ENCODE results near the gene OR12D1. TPM values are rescaled to one million over a fixed set of nuclear protein-coding genes. Genes with fewer than 3 reads are reported as not detected.
"Not testable (repeated sequence)": the region's sequence is repeated elsewhere in the genome, so short reads cannot be mapped to it uniquely, and the experiment has no call there.

OR12D1 gene
- not detected in 2 replicates for total RNA-seq

DNA sequence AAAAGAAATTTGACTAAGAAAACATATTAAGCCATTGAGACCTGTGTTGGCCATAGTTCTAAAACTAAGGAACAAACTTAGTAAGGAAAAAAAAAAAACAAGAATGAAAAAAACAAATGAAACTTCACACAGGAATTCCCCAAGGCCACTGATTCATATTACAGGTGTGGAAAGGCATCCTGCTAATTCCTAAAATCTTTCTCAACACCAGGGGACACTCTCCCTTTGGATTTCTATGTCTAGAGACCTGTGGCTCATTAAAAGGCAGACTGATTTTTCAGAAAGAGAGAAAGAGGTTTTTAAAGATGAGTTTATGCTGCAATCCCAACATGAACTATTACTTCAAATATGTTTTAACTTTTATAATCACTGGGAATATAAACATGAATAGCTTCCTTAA, at the start of gene OR12D1:
TSS of gene OR12D1 (plus strand) at position 341 of the 400 bp plus-strand sequence.
- intact Hi-C loops (cut with micrococcal nuclease) = no loop called here

DNA sequence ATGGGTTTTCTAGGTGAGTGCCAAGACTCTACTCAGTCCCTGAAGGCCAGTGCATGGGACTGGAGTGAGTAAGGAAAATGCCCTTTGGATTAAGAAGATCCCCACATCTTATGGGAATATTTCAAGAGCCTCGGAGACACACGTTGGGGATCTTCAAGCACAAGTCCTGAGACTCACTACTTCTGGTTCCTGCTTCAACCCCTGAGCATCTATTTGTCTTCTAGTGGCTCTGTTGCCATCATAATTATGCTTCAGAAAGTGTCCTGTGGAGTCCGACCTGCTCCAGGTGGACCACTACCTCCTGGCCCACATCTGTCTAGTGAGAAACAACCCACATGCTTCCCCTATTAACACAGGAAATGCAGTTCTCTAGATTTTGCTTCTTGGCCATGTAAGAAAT, 46.0 kb upstream of the OR12D1 start, which contains the start of gene OR5V1:
TSS of gene OR5V1 (minus strand) at position 101 of the 400 bp plus-strand sequence. CDS start 12,670 bp downstream, outside the sequence.
- intact Hi-C loops (cut with micrococcal nuclease) = no loop called here

DNA sequence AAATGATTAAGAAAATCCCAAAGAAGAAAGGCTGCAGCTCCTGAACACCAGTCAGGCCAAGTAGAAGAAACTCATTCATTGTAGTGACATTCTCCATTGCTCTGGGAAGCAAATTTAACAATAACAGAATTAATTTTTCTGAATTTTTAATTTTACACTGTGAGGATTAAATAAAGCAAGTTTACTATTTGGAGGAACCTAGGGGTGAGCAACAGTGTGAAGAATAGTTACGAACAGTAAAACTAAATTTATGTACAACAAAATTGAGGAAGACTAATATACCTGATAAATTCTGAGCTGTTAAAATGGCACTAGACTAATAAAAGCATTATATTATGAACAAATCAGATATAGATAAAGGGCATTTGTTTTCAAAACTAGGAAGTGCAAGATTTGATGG, 39.5 kb upstream of the OR12D1 start, which contains the start of gene OR12D3:
TSS of gene OR12D3 (minus strand) at position 101 of the 400 bp plus-strand sequence. CDS start at position 97, 4 bp downstream.
- intact Hi-C loops (cut with micrococcal nuclease) = no loop called here

DNA sequence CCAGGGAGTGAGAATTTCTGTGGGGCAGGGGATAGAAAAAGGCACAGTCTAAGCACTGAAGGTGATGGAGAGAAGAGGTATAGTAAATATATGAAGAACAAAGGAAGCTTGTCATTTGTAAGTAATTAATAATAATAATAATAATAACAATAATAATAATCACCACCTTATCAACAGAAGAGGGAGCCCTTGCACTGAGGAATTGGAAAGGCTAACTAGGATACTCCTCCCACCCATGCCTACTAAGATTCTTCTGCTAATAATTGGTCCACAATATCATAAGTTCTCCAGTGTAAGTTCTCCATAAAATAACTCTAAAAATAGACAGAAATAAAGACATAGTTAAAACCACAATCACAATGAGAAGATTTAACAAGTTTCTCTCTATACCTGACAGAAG, 38.7 kb upstream of the OR12D1 start:
- intact Hi-C loops (cut with micrococcal nuclease) = no loop called here

DNA sequence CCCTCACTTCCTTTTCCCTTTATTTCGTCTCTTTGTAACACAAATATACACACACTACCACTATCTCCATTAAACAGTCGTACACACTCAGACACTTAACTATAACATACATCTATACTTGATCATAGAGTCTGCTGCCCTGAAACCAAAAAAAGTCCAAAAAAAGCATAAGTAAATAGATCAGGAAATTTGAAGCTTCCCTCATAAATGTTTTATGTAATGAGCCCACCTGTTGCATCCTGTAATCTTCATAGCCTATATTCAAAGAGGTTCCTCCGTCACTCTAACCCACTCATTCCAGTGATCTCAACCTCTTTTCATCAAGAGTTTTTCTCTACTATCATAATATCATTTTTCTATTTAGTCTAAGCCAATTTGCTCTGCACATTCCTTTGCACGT, 26.2 kb upstream of the OR12D1 start:
- intact Hi-C loops (cut with micrococcal nuclease) = no loop called here

DNA sequence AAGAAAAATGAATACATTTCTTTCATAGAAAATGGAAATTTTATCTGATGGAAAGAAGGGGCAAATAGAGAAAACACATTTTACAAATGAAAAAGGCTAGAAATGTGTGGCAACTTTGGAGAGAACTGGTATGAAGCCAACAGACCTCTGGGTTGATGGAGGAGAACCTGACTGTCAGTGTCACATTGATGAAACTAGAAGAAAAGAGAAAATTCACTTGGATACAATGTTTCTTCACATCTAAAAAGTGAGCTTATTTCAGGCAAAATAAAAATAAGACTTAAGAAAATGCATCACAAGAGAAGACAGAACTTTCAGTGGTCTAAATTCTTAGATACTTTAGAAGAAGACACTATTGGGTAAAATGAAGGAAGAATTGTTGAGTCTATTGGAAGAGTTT, 19.4 kb upstream of the OR12D1 start, which contains the start of gene OR12D2:
TSS of gene OR12D2 (plus strand) at position 301 of the 400 bp plus-strand sequence. CDS start 1,069 bp downstream, outside the sequence.
- intact Hi-C loops (cut with micrococcal nuclease) = no loop called here

DNA sequence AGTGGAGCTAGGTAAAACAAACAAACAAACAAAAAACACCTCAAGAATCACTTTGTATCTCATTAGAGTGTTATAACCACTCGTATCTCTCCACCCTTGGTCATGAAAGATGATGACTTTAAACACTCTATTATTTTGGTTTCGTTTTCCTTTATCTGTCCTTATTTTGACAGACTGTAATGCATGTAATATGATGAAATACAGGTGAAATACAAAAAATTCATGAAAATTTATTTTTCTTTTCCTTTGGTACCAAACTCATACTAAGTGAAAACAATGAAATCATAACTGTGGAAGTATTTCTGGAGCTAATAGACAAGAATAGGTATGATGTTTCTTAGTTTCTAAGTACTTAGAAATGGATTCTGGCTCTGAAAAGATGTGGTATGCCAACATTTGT, 15.2 kb upstream of the OR12D1 start:
- intact Hi-C loops (cut with micrococcal nuclease) = no loop called here

DNA sequence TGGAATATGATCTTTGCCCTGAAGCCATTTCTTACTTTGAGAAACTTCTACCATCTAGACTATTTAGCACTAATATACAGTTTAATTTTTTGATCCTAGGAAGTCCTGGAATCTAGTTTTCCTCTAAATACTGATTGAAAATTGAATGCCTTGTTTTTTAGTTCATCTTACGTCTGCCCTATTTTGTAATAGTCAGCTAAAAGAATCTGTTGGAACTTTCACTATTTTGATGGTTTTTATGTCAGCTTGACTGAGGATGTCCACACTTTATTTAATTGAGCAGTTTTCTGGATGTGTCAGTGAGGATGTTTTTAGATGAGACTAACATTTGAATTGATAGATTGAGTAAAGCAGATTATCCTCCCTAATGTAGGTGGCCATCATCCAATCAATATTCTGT, 10.9 kb upstream of the OR12D1 start:
- intact Hi-C loops (cut with micrococcal nuclease) = no loop called here

DNA sequence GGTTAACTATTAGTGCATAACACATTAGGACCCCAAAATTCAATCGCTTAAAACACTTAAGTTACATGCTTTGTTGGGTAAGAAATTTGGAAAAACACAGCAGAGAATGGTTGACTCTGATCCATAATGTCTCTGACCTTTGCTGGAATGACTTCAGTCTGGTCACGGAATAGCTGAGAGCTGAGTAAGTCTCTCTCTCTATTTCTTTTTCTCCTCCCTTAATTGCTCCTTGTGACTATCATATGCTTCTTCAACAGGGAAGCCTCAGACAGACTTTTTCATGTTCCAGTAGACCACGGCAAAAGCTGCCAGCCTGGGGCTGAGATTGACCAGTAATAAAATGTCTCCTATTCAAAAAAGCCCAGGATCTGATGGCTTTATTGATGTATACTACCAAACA, 4.8 kb downstream of the OR12D1 start:
- intact Hi-C loops (cut with micrococcal nuclease) = no loop called here

DNA sequence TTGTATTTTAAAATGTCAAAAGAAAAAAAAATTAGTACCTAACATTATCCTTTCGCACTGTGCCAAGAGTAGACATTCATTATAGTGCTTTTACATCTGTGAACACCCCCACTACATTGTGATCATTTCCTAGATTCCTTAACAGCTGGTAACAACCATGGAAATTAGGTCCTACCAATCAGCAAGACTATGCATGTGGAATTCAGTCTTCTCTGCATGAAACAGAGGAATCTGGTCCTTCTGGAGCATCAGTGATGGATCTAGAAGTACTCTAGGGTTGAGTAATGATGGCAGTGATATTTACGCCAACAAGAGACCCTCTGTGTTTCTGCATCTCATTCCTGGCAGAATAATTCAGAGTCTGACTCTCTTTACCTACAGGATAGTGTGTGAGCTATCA, 9.4 kb downstream of the OR12D1 start:
- intact Hi-C loops (cut with micrococcal nuclease) = no loop called here

DNA sequence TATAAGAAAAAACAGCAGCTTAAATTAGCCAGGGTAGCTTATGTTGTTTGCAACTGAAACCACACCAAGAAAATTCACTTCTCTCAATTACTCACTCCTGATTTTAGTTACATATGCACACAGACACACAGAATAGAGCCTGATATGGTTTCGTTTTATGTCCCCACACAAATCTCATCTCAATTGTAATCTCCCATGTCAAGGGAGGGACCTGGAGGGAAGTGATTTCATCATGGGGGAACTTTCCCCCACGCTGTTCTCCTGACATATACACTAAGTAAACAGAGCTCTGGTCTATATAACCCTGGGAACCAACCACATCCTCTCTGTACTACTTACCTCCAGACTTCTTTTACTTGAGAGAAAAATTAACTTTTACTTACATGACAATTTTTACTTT, 9.8 kb downstream of the OR12D1 start:
- intact Hi-C loops (cut with micrococcal nuclease) = no loop called here

DNA sequence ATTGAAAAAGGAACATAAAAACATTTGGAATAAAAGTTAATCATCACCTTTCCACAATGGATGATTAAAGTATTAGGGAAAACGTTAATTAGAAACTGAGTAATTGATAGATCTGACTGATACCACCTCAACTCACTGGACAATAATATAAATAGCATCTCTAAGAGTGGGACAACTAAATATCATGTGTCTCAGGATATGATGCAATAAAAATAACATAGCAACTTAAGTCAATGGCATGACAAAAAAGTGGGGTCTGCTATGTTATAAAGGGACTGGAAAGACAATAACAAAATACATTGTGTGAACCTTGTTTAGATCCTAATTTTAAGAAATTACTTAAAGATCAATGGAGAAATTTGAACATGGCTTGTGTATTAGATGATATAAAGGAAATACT, 10.3 kb downstream of the OR12D1 start:
- intact Hi-C loops (cut with micrococcal nuclease) = no loop called here

DNA sequence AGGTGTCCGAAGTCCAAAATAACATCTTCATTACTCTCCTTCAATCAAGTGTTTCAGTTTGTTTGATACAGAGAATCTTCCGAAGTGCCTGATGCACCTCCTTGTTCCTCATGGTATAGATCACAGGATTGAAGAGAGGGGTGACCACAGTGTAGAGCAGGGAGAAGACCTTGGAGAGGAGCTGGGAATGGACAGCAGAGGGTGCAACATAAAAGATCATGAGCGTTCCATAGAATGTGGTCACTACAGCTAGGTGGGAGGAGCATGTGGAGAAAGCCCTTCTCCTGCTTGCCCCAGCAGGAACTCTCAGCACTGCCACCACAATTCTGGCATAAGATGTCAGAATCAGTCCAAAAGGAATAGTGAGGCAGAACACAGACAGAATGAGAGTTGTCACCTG, 11.9 kb downstream of the OR12D1 start:
- intact Hi-C loops (cut with micrococcal nuclease) = no loop called here

DNA sequence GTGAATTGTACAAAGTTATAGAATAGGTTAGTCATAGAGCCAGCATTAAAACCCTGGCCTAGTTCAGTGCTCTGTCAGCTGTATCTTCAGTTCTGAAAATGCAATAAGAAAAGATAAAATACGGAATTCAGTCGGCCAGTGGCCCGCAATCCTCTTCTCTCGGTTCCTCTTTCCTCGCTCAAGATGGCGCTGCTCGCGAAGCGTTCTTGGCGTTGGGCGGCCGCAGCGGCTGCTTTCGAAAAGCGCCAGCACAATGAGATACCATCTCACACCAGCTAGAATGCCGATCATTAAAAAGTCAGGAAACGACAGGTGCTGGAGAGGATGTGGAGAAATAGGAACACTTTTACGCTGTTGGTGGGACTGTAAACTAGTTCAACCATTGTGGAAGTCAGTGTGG, 22.0 kb downstream of the OR12D1 start:
- intact Hi-C loops (cut with micrococcal nuclease) = not testable (repeated sequence)

DNA sequence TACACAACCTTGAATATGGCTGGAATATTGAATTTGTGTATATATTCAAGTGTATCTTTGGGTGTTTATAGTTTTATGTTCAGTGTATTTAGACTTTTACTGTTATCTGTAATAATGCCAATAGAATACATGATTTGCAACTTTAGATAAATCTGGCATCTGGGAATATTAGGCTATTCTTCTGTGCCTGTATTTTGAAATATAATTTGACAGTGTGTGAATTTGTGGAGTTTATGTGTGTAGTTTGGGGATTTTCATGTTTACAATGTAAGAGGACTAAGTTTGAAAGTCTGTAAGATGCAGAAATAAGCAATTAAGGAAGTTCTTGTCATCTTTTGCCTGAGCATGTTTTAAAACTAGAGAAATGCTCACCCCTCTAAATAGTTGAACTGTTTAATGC, 24.3 kb downstream of the OR12D1 start, which contains the start of gene OR10C1:
TSS of gene OR10C1 (plus strand) at position 301 of the 400 bp plus-strand sequence. CDS start 710 bp downstream, outside the sequence.
- intact Hi-C loops (cut with micrococcal nuclease) = no loop called here

DNA sequence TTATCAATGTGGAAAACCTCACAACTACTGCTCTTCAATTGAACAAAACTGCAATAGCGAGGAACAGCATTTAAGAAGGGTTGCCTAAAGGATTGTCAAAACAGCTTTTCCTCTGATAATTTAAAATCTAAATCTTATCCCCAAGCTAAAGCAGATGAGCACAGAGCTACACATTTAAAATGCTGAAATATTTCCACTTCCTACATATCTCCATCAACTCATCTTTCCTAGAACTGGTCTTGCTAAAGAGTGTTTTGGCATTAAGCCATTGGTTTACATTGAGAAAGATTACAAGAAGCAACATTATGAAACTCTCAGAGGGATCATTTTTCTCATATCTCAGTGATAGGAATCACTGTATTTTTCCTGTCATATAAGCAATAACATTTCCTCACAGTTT, 28.0 kb downstream of the OR12D1 start:
- intact Hi-C loops (cut with micrococcal nuclease) = no loop called here

DNA sequence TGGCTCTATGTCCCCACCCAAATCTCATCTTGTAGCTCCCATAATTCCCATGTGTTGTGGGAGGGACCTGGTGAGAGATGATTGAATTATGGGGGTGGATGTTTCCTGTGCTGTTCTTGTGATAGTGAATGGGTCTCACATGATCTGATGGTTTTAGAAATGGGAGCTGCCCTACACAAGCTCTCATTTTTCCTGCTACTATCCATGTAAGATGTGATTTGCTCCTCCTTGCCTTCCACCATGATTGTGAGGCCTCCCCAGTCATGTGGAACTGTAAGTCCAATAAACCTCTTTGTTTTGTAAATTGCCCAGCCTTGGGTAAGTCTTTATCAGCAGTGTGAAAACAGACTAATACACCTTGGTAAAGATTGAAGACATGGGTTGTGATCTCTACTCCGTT, 29.3 kb downstream of the OR12D1 start:
- intact Hi-C loops (cut with micrococcal nuclease) = not testable (repeated sequence)

DNA sequence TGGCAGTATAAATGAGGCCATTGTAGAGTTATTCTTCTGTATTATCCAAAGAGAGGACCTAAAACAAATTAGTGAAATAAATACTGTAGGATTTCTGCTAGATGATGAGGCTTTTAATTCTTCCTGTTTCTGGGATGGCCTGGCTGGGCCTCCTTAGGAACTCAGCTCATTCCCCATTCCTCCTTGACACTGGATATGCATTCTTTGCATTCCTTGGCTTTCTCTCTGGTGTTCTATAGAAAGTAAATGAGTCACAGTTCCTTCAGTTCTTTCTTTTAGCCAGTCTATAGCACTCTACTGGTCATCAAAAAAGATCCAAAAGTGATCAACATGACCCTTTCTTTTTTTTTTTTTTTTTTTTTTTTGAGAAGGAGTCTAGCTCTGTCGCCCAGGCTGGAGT, 32.9 kb downstream of the OR12D1 start:
- intact Hi-C loops (cut with micrococcal nuclease) = no loop called here

DNA sequence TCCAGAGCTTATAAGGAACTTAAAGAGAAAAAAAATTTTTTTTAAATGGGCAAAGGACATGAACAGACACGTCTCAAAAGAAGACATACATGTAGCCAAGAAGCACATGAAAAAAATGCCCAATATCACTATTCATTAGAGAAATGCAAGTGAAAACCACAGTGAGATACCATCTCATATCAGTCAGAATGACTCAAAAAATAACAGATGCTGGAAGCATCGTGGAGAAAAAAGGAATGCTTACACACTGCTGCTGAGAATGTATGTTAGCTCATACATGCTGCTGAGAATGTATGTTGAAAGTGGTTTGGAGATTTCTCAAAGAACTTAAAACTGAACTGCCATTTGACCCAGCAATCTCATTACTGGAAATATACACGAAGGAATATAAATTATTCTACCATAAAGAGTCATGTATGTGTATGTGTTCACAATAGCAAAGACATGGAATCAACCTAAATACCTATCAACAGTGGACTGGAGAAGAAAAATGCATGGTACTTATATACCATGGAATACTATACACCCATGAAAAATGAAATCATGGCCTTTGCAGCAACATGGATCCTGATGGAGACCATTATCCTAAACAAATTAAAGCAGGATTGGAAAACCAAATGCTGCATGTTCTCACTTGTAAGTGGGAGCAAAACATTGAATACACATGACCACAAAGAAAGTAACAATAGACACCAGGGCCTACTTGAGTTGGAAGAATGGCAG, 36.9 kb downstream of the OR12D1 start:
- intact Hi-C loops (cut with micrococcal nuclease) = no loop called here

DNA sequence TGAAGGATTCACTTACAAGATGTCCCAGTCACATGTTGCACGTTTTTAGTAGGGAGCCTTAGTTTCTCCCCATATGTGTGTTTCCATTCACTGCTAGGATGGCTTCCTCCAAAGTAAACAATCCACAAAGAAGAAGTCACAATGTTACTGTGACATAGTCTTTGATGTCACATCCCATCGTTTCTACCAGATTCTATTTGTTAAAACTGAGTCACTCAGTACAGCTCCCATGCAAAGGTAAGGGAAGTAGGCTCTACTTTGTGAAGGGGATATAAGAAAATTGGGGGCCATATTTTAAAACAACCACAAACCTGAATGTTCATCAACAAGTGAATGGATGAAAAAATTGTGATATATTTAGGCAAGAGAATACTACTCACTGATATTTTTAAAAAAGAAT, 42.2 kb downstream of the OR12D1 start, which contains the start of the genes OR11A1 and OR2H1:
TSS of gene OR11A1 (minus strand) at position 101 of the 400 bp plus-strand sequence. CDS start 29,430 bp downstream, outside the sequence.
TSS of gene OR2H1 (plus strand) at position 185 of the 400 bp plus-strand sequence. CDS start 4,615 bp downstream, outside the sequence.
- intact Hi-C loops (cut with micrococcal nuclease) = no loop called here

DNA sequence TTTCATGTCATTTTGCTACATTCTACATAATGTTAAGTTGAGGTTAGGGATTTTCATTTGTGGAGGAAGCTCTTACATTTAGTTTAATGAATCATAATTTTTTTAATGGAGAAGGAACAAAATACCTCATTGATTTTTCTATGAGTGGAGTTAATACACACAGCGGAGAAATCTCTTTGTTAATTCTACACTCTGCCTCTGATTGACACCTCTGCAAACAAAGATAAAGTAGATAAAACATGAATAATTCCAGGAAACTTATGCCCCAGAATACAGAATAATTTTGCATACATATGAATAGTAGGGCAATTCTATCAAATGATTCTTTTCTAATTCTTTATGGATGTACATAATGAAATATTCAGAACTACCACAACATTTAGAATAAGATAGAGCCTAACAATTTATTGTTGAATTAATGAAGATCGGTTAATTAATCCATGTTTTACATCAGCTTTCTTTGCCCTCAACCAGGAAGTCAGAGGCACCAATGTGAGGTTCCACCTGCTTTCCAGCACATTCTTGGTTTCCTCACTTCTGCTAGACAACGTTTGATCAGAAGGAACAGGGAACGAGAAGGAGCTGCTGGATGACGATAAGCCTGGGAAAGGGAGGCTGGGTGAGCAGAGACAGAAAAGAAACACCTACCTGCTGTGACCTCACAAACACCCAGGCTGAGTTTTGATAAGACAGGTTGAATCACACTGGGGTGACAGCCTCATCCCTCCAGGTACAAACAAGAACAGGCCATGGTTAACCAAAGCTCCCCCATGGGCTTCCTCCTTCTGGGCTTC, 46.5 kb downstream of the OR12D1 start:
- intact Hi-C loops (cut with micrococcal nuclease) = no loop called here

DNA sequence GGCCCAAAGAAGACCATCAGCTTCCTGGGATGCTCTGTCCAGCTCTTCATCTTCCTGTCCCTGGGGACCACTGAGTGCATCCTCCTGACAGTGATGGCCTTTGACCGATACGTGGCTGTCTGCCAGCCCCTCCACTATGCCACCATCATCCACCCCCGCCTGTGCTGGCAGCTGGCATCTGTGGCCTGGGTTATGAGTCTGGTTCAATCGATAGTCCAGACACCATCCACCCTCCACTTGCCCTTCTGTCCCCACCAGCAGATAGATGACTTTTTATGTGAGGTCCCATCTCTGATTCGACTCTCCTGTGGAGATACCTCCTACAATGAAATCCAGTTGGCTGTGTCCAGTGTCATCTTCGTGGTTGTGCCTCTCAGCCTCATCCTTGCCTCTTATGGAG, 47.3 kb downstream of the OR12D1 start:
- intact Hi-C loops (cut with micrococcal nuclease) = no loop called here
